Suppressor macrophage treated with lipopolysaccharide for 1 hour (primary cell): ENCODE results near the gene RFPL4A.

ENCODE experiments used
- DNase-seq, 3 donors: peaks; one replicate each; pipeline ENCODE4 v3.0.0-alpha.2; 2020 to 2022

Gene RFPL4A

DNA sequence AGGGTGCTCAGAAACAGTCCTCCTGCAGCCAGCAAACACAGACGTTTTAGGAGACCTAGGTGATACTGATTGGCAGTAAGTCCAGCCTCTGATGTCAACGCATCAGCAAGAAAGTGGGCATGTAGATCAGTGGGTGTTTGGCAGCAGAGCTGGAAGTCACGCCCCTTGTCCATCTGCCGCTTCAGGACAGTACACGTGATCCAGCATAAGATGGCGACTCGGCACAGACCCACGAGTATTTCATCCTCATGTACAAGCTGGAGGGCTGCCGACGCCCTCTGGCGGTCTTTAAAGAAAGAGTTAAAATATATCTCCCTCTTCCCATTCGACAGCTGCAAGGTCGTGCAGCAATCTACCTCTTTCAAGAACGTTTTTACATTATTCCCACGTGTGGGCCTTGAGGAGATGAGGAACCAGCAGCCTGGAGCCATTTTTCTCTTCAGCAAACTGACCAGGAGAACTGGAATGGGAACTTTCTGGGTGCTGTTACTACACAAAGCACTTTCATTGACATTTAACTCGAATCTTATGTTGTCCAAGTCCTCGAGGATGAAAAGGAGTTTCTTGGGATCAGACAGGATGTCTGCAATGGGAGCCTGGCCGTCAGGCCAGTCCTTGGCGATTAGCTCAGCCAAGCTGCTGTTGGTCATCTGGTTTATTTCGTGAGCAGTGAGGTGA is 50.6 kb downstream of the RFPL4A start:
- DNase-seq: peak; percentile 67 to 72 (median 70)

- no peak for DNase-seq
Observed at GRCh38 chr19:55811340-55811739, 52.4 kb downstream of the RFPL4A start.

- no peak for DNase-seq
Observed at GRCh38 chr19:55812449-55812848, 53.6 kb downstream of the RFPL4A start.
